GM19452 (cell line): ENCODE data around the gene APOBEC3G.
"Not testable (repeated sequence)": the region's sequence is repeated elsewhere in the genome, so short reads cannot be mapped to it uniquely, and the experiment has no call there.

Source experiments
- ATAC-seq: cut with Tn5 transposase; IDR thresholded peaks from one replicate; pipeline ENCODE4 v1.9.1; 2021; ENCODE audit not compliant: unreplicated experiment

The APOBEC3G gene

DNA sequence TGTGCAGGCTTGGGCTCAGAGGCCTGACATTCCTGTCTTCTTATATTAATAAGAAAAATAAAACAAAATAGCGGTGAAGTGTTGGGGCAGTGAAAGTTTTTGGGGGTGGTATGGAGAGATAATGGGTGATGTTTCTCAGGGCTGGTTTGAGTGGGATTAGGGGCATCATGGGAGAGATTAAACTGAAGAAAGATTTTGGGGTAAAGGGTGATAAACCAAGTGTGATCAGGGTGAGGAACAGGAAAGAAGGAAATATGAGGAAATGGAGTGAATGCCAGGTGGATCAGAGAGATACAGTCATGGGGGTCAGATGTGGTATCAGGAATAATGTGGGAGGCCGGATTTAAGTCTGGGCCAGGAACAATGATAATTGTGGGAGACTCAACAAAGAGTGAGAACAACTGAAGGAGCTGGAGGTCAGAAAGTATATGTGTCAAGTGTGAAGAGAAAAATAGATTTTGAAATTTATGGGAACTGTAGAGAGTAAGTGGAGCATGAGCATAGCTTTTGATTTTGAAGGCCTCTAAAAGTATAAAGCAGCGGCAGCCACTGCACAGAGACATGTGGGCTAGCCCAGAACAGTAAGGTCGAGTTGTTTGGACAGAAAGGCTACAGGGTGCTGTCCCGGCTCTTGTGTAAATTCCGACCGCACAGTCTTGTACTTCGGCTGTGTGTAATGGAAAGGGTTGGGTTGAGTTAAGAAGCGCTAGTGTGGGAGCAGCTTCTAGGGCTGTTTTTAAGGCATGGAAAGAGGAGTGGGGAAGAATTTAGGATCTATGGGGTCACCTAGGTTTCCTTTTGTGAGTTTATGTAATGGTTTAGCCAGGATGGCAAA is 10.4 kb upstream of the APOBEC3G start:
- not testable (repeated sequence) for ATAC-seq

DNA sequence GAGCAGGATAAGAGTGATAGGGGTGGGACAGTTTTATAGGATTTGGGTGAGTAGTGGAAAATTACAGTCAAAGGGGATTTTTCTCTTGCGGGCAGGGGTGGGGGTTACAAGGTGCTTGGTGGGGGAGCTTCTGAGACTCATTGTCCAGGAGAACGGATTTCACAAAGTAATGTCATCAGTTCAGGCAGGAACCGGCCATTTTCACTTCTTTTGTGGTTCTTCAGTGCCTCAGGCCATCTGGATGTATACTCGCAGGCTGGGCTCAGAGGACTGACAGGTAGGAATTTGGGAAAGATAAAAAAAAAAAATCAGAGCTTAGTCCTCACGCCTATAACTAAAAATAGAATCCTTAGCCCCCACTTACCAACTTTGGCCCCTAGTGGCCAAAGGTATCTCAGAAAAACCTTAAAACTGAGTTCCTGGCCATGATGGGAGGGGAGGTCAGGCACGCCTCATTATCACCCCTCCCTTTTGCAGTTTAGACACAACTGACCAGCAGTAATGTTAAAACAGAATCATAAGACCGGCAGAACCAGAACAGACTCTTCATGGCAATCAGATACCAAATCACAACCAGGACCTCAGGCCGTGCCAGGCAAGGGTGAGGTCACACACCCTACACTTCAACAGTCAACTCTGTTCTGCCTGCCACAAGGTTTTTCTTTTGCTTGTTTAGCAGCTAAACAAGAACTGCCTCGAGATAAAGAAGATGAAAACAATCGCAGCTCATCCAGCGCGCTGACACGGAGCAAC is 8.9 kb upstream of the APOBEC3G start:
- ATAC-seq: no peak

DNA sequence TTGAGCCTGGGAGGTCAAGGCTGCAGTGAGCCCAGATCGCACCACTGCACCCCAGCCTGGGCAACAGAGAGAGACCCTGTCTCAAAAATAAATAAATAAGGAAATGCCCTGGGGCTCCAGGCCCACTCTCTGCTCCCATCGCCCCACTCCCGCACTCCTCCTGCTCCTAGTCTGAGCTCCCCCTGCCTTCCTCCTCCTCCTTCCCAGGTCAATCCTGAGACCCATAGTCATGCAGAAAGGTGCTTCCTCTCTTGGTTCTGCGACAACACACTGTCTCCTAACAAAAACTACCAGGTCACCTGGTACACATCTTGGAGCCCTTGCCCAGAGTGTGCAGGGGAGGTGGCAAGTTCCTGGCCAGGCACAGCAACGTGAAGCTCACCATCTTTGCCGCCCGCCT is 6.9 kb upstream of the APOBEC3G start:
- no peak for ATAC-seq

DNA sequence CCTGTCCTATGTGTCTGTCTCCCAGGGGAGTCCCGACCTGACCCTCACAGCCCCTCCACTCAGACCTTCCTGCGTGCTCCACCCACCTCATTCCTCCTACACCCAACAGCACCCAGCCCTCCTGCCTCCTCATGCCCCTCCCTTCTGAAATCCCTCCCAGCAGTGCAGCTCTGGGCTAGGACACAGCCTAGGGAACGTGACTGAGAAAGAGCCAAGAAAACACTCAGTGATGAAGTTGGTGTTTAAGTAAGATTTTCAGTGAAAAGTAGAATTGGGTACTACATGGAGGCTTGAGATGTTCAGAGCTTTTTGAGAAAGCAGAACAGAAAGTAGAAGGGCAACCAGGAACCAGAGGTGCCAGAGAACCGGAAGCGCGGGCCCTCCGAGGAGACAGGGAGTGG is 4.5 kb upstream of the APOBEC3G start:
- not testable (repeated sequence) for ATAC-seq

DNA sequence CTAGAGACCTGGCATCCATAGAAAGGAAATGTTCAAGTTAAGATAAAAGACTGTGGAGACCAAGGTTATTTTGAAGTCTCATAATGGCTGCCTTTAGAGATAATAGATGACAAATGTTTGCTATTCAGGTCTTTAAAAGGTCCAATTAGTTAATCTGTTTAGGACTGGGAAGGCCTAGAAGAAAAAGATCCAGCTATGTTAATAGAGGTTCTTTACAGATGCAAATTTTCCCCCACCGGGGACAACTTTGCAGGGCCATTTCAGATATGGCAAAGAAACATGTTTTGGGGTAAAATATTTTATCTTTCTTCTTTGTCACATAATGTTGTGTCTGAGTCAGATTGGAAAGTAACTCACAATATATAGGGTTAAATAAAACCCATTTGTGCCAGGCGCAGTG is 3.1 kb upstream of the APOBEC3G start:
- ATAC-seq: no peak

DNA sequence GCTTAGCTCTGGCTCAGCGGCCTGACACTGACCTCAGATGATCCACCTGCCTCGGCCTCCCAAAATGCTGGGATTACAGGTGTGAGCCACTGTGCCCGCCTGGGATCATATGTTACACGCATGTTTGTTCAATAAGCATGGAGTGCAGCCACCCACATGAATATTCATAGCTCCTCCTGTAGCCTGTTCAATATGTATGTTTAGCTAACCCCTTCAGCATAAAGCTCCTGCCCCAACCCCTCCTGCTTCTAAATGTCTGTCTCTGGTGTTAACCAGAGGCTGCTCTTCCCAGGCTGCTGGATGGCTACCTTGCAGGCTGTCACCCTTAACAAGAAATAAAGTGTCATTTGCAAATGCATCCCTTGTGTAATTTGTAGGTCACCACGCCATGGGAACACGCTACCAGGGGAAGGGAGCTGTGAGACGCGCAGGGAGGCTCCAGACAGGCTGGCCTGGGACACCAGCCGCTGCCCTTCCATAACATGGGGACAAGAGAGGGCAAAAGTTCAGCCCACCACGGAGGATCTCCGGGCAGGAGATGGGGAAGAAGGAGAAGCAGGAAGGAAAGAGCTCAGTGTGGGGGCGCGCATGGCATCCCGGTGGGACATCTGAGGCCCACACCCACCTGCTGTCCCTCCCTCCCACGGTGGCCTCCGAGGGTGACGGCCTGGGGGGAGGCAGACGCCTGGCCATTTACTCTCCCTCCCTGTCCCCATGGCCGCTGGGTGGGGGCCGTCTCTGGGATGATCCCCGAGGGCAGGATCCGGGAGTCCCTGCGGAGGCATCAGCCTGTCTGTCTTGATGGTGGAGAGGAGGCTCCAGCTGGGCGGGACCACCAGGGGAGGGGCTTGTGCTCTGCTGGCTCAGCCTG is 685 bp upstream of the APOBEC3G start:
- ATAC-seq: not testable (repeated sequence)

- not testable (repeated sequence) for ATAC-seq
These were observed 837 bp downstream of the APOBEC3G start for GRCh38 chr22:39077912-39078311.

DNA sequence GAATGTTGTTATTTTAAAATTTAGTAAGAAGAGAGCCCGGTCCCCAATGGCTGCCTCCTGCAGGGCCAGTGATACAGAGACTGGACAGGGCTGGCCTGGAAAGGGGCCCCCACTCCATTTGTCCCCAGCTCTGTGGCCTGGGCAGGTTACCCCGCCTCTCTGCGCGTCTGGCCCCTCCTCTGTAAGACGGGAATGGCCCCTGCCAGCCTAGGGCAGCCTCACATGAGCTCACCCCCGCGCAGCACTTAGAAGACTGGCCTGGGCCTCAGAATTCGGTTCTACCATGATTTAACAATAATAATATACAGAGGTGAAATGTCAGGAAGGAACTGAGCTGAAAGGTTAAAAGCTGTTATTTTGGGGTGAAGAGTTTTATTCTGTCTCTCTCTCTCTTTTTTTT is 1.3 kb downstream of the APOBEC3G start:
- ATAC-seq: no peak

DNA sequence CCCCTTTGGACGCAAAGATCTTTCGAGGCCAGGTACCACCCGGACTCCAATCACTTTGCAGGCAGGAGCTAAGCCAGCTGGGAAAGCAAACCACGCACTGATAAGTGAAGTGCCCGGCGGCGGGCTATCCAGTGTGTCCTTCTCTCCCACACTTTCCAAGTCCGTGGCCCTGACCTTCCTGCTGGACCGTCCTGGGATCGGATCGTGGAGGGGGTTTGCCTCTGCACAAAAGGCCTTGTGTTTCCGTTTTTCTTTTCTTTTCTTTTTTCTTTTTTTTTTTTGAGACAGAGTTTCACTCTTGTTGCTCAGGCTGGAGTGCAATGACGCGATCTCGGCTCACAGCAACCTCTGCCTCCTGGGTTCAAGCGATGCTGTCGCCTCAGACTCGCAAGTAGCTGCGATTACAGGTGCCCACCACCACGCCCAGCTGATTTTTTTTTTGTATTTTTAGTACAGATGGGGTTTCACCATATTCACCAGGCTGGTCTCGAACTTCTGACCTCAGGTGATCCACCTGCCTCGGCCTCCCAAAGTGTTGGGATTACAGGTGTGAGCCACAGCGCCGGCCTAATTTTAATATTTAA is 2.1 kb downstream of the APOBEC3G start:
- ATAC-seq: not testable (repeated sequence)

DNA sequence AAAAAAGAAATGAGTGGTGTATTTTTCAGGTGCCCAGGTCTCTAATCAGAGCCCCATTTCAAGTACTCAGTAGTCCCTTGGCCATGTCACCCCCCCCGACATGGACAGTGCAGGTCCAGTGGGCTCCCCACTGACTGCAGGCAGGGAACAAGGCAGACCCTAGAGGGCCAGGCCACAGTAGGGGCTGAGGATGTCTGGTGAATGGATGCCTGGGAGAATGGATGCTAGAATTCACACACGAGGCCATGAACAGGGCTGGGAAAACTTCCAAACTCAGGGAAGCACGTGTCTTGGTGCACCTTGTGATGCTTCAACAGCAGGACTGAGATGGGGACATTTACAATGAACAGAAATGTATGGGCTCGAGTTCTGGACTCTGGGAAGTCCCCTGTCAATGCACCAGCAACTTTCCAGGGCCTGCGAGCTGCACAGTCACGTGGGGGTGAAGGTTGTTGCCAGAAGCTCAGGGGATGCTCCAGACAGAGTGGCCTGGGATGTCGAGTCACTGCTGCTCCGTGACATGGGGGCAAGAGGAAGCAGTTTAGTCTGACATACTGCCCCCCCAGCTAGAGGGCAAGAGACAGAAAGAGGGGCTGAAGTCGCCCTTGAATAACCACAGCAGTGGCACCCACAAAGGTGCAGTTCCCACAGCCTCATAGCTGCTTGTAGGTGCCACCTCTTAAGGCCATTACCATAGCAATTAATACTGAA is 3.1 kb downstream of the APOBEC3G start:
- no peak for ATAC-seq

DNA sequence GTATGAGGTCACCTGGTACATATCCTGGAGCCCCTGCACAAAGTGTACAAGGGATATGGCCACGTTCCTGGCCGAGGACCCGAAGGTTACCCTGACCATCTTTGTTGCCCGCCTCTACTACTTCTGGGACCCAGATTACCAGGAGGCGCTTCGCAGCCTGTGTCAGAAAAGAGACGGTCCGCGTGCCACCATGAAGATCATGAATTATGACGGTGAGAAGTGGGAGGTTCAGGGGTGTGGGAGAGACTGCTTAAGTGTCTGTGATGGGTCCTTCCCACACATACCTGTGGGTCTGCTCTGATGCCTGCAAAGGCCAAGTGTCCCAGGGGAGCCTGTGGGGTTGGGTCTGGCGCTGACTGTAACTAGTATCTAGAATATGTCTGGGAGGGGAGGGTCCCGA is 3.9 kb downstream of the APOBEC3G start:
- ATAC-seq: no peak

- no peak for ATAC-seq
These were observed 4.5 kb downstream of the APOBEC3G start for GRCh38 chr22:39081598-39081997.

- ATAC-seq: no peak
These were observed 6.4 kb downstream of the APOBEC3G start for GRCh38 chr22:39083212-39084165.

GRCh38 chr22:39084666-39085065 is 7.6 kb downstream of the APOBEC3G start:
- ATAC-seq: no peak

DNA sequence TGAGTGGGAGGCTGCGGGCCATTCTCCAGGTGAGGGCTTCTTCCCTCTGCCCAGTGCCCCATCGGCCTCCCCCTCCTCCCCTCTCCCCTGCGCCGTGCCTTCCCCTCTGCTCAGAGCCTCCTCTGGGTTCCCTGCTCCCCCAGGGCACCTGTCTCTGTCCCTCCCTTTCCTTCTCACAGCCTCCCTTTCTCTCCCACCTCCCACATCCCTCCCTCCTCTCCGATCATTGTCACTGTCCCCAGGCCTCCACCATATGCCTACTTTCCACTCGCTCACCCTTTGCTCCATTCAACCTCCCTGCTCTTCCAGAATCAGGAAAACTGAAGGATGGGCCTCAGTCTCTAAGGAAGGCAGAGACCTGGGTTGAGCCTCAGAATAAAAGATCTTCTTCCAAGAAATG is 10.0 kb downstream of the APOBEC3G start:
- ATAC-seq: no peak

DNA sequence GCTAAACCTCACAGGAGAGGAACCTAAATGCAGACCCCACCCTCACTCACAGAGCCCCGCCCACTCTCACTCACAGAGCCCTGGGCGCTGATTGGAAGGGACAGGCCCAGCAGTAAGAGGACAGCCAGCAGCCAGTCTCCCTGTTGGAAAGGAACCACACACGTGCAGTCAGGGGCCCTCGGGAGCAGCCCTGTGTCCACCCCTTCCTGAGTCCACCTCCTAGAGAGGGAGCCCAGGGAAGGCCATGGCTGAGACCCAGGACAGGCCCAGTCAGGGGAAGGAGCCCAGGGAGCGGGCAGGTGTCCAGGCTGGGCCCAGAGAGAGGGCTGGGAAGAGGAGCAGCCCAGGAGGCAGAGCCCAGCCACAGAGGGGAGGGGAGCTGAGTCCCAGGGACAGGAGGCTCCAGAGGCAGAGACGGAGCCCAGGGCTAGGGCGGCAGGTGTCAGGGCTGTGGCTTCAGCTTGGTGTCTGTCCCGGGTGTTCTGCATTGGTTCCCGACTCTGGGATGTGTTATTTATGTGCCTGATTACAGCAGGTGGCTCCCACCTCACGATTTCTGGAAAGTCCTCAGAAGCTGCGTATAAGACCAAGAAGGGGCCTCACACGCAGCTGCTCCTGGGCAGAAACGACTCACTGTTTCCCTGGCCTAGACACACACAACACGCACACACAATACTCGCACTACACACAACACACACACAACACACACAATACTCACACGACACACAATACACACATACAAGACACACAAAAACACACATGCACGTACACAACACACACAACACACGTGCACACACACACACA is 11.0 kb downstream of the APOBEC3G start:
- ATAC-seq: no peak

- ATAC-seq: no peak
These were observed 11.6 kb downstream of the APOBEC3G start for GRCh38 chr22:39088685-39089032.

GRCh38 chr22:39089928-39090327 is 12.9 kb downstream of the APOBEC3G start:
- ATAC-seq: no peak
